ENCODE results near the gene OR4F29.
"Not testable (repeated sequence)": the region's sequence is repeated elsewhere in the genome, so short reads cannot be mapped to it uniquely, and the experiment has no call there.

OR4F29 gene

GRCh38 chr1:451578-451977 lies at the start of gene OR4F29:
OR4F29 (minus strand) TSS chr1:451678; CDS start chr1:451678, 0 bp downstream.
- not testable (repeated sequence) for DNase-seq

Measured in eye (tissue), 1 donor.